Hepatocyte (in vitro differentiated cells): ENCODE measurements around the gene BNIP2. TPM values are rescaled to one million over a fixed set of nuclear protein-coding genes. Genes with fewer than 3 reads are reported as not detected.

Experiments used
- DNase-seq: peaks from one replicate; pipeline ENCODE4 v3.0.0-alpha.2; 2016; ENCODE audit warnings: low spot score
- H2AFZ ChIP-seq: fragments of 200-600 bp; sonication (generic); 2 replicates; pipeline ENCODE4 v1.6.0; 2016; ENCODE audit warnings: antibody characterized with exemption, mild to moderate bottlenecking
- H3K27ac ChIP-seq: fragments of 200-600 bp; sonication (generic); 2 replicates; pipeline ENCODE4 v1.5.1; 2016; ENCODE audit warnings: mild to moderate bottlenecking
- H3K27me3 ChIP-seq: fragments of 200-600 bp; sonication (generic); 2 replicates; pipeline ENCODE4 v1.6.1; 2016
- H3K36me3 ChIP-seq: fragments of 200-600 bp; sonication (generic); replicated peaks from 2 replicates; pipeline ENCODE4 v1.5.1; 2016; ENCODE audit warnings: low read depth; ENCODE audit not compliant: insufficient read depth
- H3K4me1 ChIP-seq: fragments of 200-600 bp; sonication (generic); 2 replicates; pipeline ENCODE4 v1.5.1; 2016; ENCODE audit warnings: mild to moderate bottlenecking, moderate library complexity; ENCODE audit not compliant: insufficient read depth
- H3K4me2 ChIP-seq: fragments of 200-600 bp; sonication (generic); 2 replicates; pipeline ENCODE4 v1.6.0; 2016
- H3K4me3 ChIP-seq: fragments of 200-600 bp; sonication (generic); 2 replicates; pipeline ENCODE4 v1.5.1; 2016; ENCODE audit warnings: mild to moderate bottlenecking
- H3K79me2 ChIP-seq: fragments of 200-600 bp; sonication (generic); 2 replicates; pipeline ENCODE4 v1.6.0; 2017; ENCODE audit warnings: mild to moderate bottlenecking
- H3K9me2 ChIP-seq: fragments of 200-600 bp; sonication (generic); replicated peaks from 2 replicates; pipeline ENCODE4 v1.6.0; 2017; ENCODE audit warnings: mild to moderate bottlenecking; ENCODE audit not compliant: insufficient read depth
- H3K9me3 ChIP-seq: fragments of 200-600 bp; sonication (generic); 2 replicates; pipeline ENCODE4 v1.5.1; 2016; ENCODE audit warnings: low read depth, mild to moderate bottlenecking
- H4K20me1 ChIP-seq: fragments of 200-600 bp; sonication (generic); 2 replicates; pipeline ENCODE4 v1.6.0; 2016; ENCODE audit warnings: mild to moderate bottlenecking; ENCODE audit not compliant: insufficient read depth, poor library complexity, severe bottlenecking
- CTCF ChIP-seq: fragments of 200-600 bp; sonication (generic); IDR thresholded peaks from 2 replicates; pipeline ENCODE4 v1.5.1; 2016; ENCODE audit warnings: antibody characterized with exemption, mild to moderate bottlenecking; ENCODE audit not compliant: poor library complexity
- EZH2 ChIP-seq: fragments of 200-600 bp; sonication (generic); IDR thresholded peaks from 2 replicates; pipeline ENCODE4 v1.6.1; 2016; ENCODE audit warnings: antibody characterized with exemption, mild to moderate bottlenecking, borderline replicate concordance
- EZH2phosphoT487 ChIP-seq: fragments of 200-600 bp; sonication (generic); IDR thresholded peaks from one replicate; pipeline ENCODE4 v1.6.1; 2018; ENCODE audit warnings: antibody characterized with exemption, mild to moderate bottlenecking, low read depth, moderate library complexity; ENCODE audit not compliant: unreplicated experiment, severe bottlenecking
- WGBS: methylation state at CpG from one replicate; pipeline ENCODE4 v1.1.6; 2016; ENCODE audit warnings: low lambda C conversion rate; ENCODE audit errors: missing lambda C conversion rate; 5-methylcytosine and 5-hydroxymethylcytosine counted together
- polyA plus RNA-seq: library from polyadenylated mRNA; unstranded; fragments of >200 nt; fragmentation: Nextera tagmentation; extraction: Ambion mirVana; gene quantifications from 2 replicates; pipeline ENCODE4 v1.2.1, GENCODE V29; 2016
- total RNA-seq: library from RNA; depleted of rRNA; stranded (reverse); fragments of >200 nt; gene quantifications from 2 replicates; pipeline ENCODE4 v1.2.3, GENCODE V29; 2014

Gene BNIP2
- total and polyA plus RNA-seq, 2 experiments from 2014 or later = 55.0 to 102 TPM

- TF ChIP-seq CTCF (no peak), EZH2 (no peak), EZH2phosphoT487 (no peak)
- 93% methylated on average over 2 of the region's 2 CpGs for WGBS
- Histone ChIP-seq H4K20me1 (no peaks in the 10 kb centered on the region), H3K9me2 (no peaks in the 10 kb centered on the region), H3K9me3 (no peaks in the 10 kb centered on the region), H2AFZ (no peak overlapping the region), H3K4me3 (no peak overlapping the region), H3K36me3 (no peaks in the 10 kb centered on the region), H3K4me2 (no peak overlapping the region), H3K27me3 (no peaks in the 10 kb centered on the region), H3K4me1 (no peaks in the 10 kb centered on the region), H3K79me2 (no peaks in the 10 kb centered on the region), H3K27ac (no peak overlapping the region)
- no peak for DNase-seq
Observed at GRCh38 chr15:59721411-59721810, 32.3 kb upstream of the BNIP2 start.

- H3K9me3 ChIP-seq = no peaks in the 10 kb centered on the region
- H3K27ac ChIP-seq = no peak overlapping the region
- H3K4me2 ChIP-seq = no peak overlapping the region
- no peak overlapping the region for H3K4me3 ChIP-seq
- TF ChIP-seq EZH2 (no peak), EZH2phosphoT487 (no peak), CTCF (no peak)
- H3K36me3 ChIP-seq = no peaks in the 10 kb centered on the region
- H3K4me1 ChIP-seq = no peaks in the 10 kb centered on the region
- H4K20me1 ChIP-seq = no peaks in the 10 kb centered on the region
- H3K27me3 ChIP-seq = peaks cover 3% of the 10 kb centered on the region
- no peak overlapping the region for H2AFZ ChIP-seq
- DNase-seq = no peak
- H3K79me2 ChIP-seq = no peaks in the 10 kb centered on the region
- no peaks in the 10 kb centered on the region for H3K9me2 ChIP-seq
- 93% methylated on average over 3 of the region's 3 CpGs for WGBS
Observed at GRCh38 chr15:59713177-59713576, 24.1 kb upstream of the BNIP2 start.

GRCh38 chr15:59711451-59712243, 22.5 kb upstream of the BNIP2 start:
- H4K20me1 ChIP-seq = no peaks in the 10 kb centered on the region
- H3K36me3 ChIP-seq = no peaks in the 10 kb centered on the region
- no peak overlapping the region for H3K4me2 ChIP-seq
- H3K9me3 ChIP-seq = no peaks in the 10 kb centered on the region
- H2AFZ ChIP-seq = no peak overlapping the region
- TF ChIP-seq EZH2phosphoT487 (no peak), CTCF (no peak), EZH2 (no peak)
- no peaks in the 10 kb centered on the region for H3K4me1 ChIP-seq
- no peak overlapping the region for H3K27ac ChIP-seq
- no peak for DNase-seq
- H3K4me3 ChIP-seq = no peak overlapping the region
- H3K27me3 ChIP-seq = peaks cover 3% of the 10 kb centered on the region
- no peaks in the 10 kb centered on the region for H3K9me2 ChIP-seq
- WGBS = 34% methylated on average over 4 of the region's 4 CpGs
- H3K79me2 ChIP-seq = no peaks in the 10 kb centered on the region
